Brain microvascular endothelial cell (primary cell): ENCODE measurements around the gene PHC3.

Experiments used
- DNase-seq: peaks from one replicate; pipeline ENCODE4 v3.0.0-alpha.2; 2020
- H3K27ac ChIP-seq: fragments of 250-450 bp; sonication (Bioruptor Pico); 2 replicates; pipeline ENCODE4 v1.5.1; 2020; ENCODE audit warnings: mild to moderate bottlenecking, moderate library complexity
- H3K27me3 ChIP-seq: fragments of 250-450 bp; sonication (Bioruptor Pico); replicated peaks from 2 replicates; pipeline ENCODE4 v1.5.1; 2020; ENCODE audit warnings: mild to moderate bottlenecking
- H3K36me3 ChIP-seq: fragments of 250-450 bp; sonication (Bioruptor Pico); replicated peaks from 2 replicates; pipeline ENCODE4 v1.5.1; 2020; ENCODE audit warnings: mild to moderate bottlenecking
- H3K4me3 ChIP-seq: 2 replicates; pipeline ENCODE4 v1.5.1; 2011; ENCODE audit warnings: low read depth, mild to moderate bottlenecking, control low read depth, low read length, moderate library complexity
- CTCF ChIP-seq: IDR thresholded peaks from 2 replicates; pipeline ENCODE4 v1.5.1; 2011; ENCODE audit warnings: low read depth, mild to moderate bottlenecking, moderate library complexity, low read length, control low read depth, inconsistent platforms; ENCODE audit errors: missing control alignments
- in situ Hi-C: cut with HindIII; loops from 2 replicates; pipeline ENCODE4 v1.10.0; 2017; ENCODE audit warnings: low sequenced_read_pairs, low pct_ligation_motif_present

PHC3 gene

DNA sequence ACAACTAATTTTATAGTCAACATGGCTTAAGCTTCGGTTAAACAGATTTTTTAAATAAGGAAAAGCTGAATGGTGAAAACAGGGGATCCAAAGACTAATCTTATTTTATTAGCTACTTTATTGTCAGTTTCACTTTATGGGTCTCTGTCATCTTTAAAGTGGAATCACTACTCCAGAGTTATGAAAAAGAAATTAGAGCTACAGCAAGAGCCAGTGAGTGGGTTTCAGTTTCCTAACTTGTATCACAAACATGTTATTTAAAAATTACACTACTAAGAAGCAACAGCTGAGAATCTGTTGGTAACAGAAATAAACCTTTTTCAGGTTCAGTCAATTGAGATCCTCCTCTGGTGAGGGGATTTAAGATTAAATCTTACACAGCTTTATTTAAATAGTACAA lies 10.0 kb downstream of the PHC3 start:
- no peaks in the 10 kb centered on the region for H3K27me3 ChIP-seq
- no peak overlapping the region for H3K4me3 ChIP-seq
- H3K27ac ChIP-seq = no peak overlapping the region
- in situ Hi-C loops = no loop called here
- DNase-seq = no peak
- H3K36me3 ChIP-seq = peaks cover 40% of the 10 kb centered on the region
- TF ChIP-seq CTCF = no peak

- no peak for DNase-seq
- no peak for TF ChIP-seq CTCF
- Histone ChIP-seq H3K27ac (no peak overlapping the region), H3K4me3 (no peak overlapping the region), H3K27me3 (no peaks in the 10 kb centered on the region), H3K36me3 (peaks cover 17% of the 10 kb centered on the region)
- in situ Hi-C loops = no loop called here
These were observed 16.8 kb downstream of the PHC3 start for GRCh38 chr3:170164717-170165116.

GRCh38 chr3:170163956-170164645 lies 17.4 kb downstream of the PHC3 start:
- no peak overlapping the region for H3K4me3 ChIP-seq
- H3K36me3 ChIP-seq = peaks cover 15% of the 10 kb centered on the region
- in situ Hi-C loops = no loop called here
- no peak for TF ChIP-seq CTCF
- no peak for DNase-seq
- H3K27ac ChIP-seq = no peak overlapping the region
- no peaks in the 10 kb centered on the region for H3K27me3 ChIP-seq

DNA sequence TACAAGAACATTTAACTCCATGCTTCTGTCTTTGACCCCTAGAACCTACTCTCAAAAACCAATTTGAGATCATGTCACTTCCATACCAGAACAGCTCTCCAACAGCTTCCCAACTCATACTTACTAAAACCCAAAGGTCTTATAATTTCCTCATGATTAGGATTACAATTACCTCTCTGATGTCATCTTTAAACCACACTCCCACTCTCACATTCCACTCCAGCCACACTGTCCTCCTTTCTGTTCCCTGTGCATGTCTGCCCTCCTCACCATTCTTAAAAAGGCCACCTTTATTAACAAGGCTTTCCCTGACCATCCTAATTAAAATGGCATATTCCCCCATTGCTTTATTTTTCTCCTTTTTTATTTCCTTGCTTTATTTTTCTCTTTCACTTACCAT lies 18.9 kb downstream of the PHC3 start:
- TF ChIP-seq CTCF = no peak
- in situ Hi-C loops = no loop called here
- Histone ChIP-seq H3K4me3 (no peak overlapping the region), H3K27me3 (no peaks in the 10 kb centered on the region), H3K27ac (no peak overlapping the region), H3K36me3 (peaks cover 12% of the 10 kb centered on the region)
- DNase-seq = no peak

- Histone ChIP-seq H3K4me3 (no peak overlapping the region), H3K27ac (no peak overlapping the region), H3K36me3 (peaks cover 12% of the 10 kb centered on the region), H3K27me3 (no peaks in the 10 kb centered on the region)
- in situ Hi-C loops = no loop called here
- DNase-seq = no peak
- TF ChIP-seq CTCF = no peak
These were observed 19.5 kb downstream of the PHC3 start for GRCh38 chr3:170162052-170162451.

GRCh38 chr3:170159933-170160332 lies 21.6 kb downstream of the PHC3 start:
- in situ Hi-C loops = no loop called here
- no peak overlapping the region for H3K27ac ChIP-seq
- no peaks in the 10 kb centered on the region for H3K27me3 ChIP-seq
- no peak overlapping the region for H3K4me3 ChIP-seq
- H3K36me3 ChIP-seq = peaks cover 11% of the 10 kb centered on the region
- no peak for TF ChIP-seq CTCF
- no peak for DNase-seq
